GM23338 (cell line): Measurements from ENCODE around the gene REEP3. TPM values are rescaled to one million over a fixed set of nuclear protein-coding genes. Genes with fewer than 3 reads are reported as not detected.

ENCODE experiments used
- ATAC-seq: fragments of 200-7000 bp; cut with Tn5 transposase; 3 replicates; pipeline ENCODE4 v1.9.1; 2020
- DNase-seq: peaks from one replicate; pipeline ENCODE4 v3.0.0-alpha.2; 2015; ENCODE audit warnings: low spot score
- H2AFZ ChIP-seq: fragments of 200-600 bp; sonication (generic); 2 replicates; pipeline ENCODE4 v1.8.0; 2016; ENCODE audit warnings: antibody characterized with exemption, mild to moderate bottlenecking, moderate library complexity
- H3F3A ChIP-seq: fragments of 200-600 bp; sonication (generic); replicated peaks from 2 replicates; pipeline ENCODE4 v1.8.0; 2017; ENCODE audit warnings: antibody characterized with exemption, mixed run types, low read depth
- H3K27ac ChIP-seq: fragments of 200-600 bp; sonication (generic); 2 replicates; pipeline ENCODE4 v1.6.1; 2016; ENCODE audit warnings: low read depth
- H3K27me3 ChIP-seq: fragments of 200-600 bp; sonication (generic); 2 replicates; pipeline ENCODE4 v1.8.0; 2016; ENCODE audit warnings: mild to moderate bottlenecking, mixed run types, moderate library complexity; ENCODE audit not compliant: insufficient read depth
- H3K36me3 ChIP-seq: fragments of 200-600 bp; sonication (generic); 2 replicates; pipeline ENCODE4 v1.8.0; 2016; ENCODE audit warnings: mild to moderate bottlenecking; ENCODE audit not compliant: insufficient read depth
- H3K4me1 ChIP-seq: fragments of 200-600 bp; sonication (generic); 2 replicates; pipeline ENCODE4 v1.8.0; 2016; ENCODE audit warnings: mild to moderate bottlenecking, moderate library complexity; ENCODE audit not compliant: insufficient read depth
- H3K4me2 ChIP-seq: fragments of 200-600 bp; sonication (generic); 2 replicates; pipeline ENCODE4 v1.7.1; 2017; ENCODE audit warnings: mixed run types
- H3K4me3 ChIP-seq: fragments of 200-600 bp; sonication (generic); 2 replicates; pipeline ENCODE4 v1.6.1; 2016; ENCODE audit warnings: mixed run types
- H3K79me2 ChIP-seq: fragments of 200-600 bp; sonication (generic); replicated peaks from 2 replicates; pipeline ENCODE4 v1.8.0; 2017; ENCODE audit warnings: mild to moderate bottlenecking; ENCODE audit not compliant: insufficient read depth
- H3K9me2 ChIP-seq: fragments of 200-600 bp; sonication (generic); 2 replicates; pipeline ENCODE4 v1.8.0; 2017; ENCODE audit not compliant: insufficient read depth
- H4K20me1 ChIP-seq: fragments of 200-600 bp; sonication (generic); replicated peaks from 2 replicates; pipeline ENCODE4 v1.8.0; 2017; ENCODE audit warnings: mild to moderate bottlenecking; ENCODE audit not compliant: insufficient read depth
- H3K27ac Mint-ChIP-seq: 2 replicates; pipeline ENCODE4 v1.8.0; 2020; ENCODE audit warnings: inconsistent platforms, mild to moderate bottlenecking, moderate library complexity, mixed read lengths
- H3K27me3 Mint-ChIP-seq: 3 replicates; pipeline ENCODE4 v1.8.0; 2022; ENCODE audit warnings: low read depth, mild to moderate bottlenecking, moderate library complexity, mixed read lengths, inconsistent platforms; ENCODE audit not compliant: insufficient read depth, poor library complexity
- H3K36me3 Mint-ChIP-seq: 3 replicates; pipeline ENCODE4 v1.8.0; 2021; ENCODE audit warnings: low read depth, mild to moderate bottlenecking, inconsistent platforms, moderate library complexity, mixed read lengths
- H3K4me1 Mint-ChIP-seq: 3 replicates; pipeline ENCODE4 v1.8.0; 2020; ENCODE audit warnings: mild to moderate bottlenecking, inconsistent platforms, mixed read lengths
- H3K4me3 Mint-ChIP-seq: 3 replicates; pipeline ENCODE4 v1.8.0; 2021; ENCODE audit warnings: moderate library complexity, mild to moderate bottlenecking, inconsistent platforms, mixed read lengths
- H3K9me3 Mint-ChIP-seq: 3 replicates; pipeline ENCODE4 v1.8.0; 2020; ENCODE audit warnings: moderate library complexity, mild to moderate bottlenecking, inconsistent platforms, mixed read lengths
- CTCF ChIP-seq, 2 experiments: fragments of 200-600 bp in 1 of 2; sonication (generic) in 1 of 2; conservative IDR thresholded peaks; 2 replicates each; pipeline versions ENCODE4 v1.5.1 to v1.6.1; 2016 to 2017; ENCODE audit warnings: antibody characterized with exemption in 2 of 2, low read depth in 2 of 2, mild to moderate bottlenecking in 2 of 2, moderate library complexity in 1 of 2
- ETS1 ChIP-seq: IDR thresholded peaks from 2 replicates; pipeline ENCODE4 v1.6.1; 2016; ENCODE audit warnings: antibody characterized with exemption
- EZH2 ChIP-seq: fragments of 200-600 bp; sonication (generic); IDR thresholded peaks from one replicate; pipeline ENCODE4 v1.8.0; 2017; ENCODE audit warnings: antibody characterized with exemption, mild to moderate bottlenecking, low read depth; ENCODE audit not compliant: unreplicated experiment
- EZH2phosphoT487 ChIP-seq: fragments of 200-600 bp; sonication (generic); IDR thresholded peaks from one replicate; pipeline ENCODE4 v1.8.1; 2018; ENCODE audit warnings: antibody characterized with exemption; ENCODE audit not compliant: unreplicated experiment
- JUNB ChIP-seq: IDR thresholded peaks from one replicate; pipeline ENCODE4 v1.6.1; 2016; ENCODE audit warnings: antibody characterized with exemption; ENCODE audit not compliant: unreplicated experiment
- POLR2AphosphoS5 ChIP-seq: IDR thresholded peaks from 2 replicates; pipeline ENCODE4 v1.6.1; 2016; ENCODE audit warnings: antibody characterized with exemption, low read depth
- REST ChIP-seq: IDR thresholded peaks from one replicate; pipeline ENCODE4 v1.6.1; 2018; ENCODE audit warnings: antibody characterized with exemption; ENCODE audit not compliant: unreplicated experiment
- STAT1 ChIP-seq: IDR thresholded peaks from one replicate; pipeline ENCODE4 v1.6.1; 2016; ENCODE audit warnings: antibody characterized with exemption; ENCODE audit not compliant: unreplicated experiment
- ZNF114 ChIP-seq: fragments of 250-450 bp; sonication (Bioruptor Pico); IDR thresholded peaks from 2 replicates; pipeline ENCODE4 v1.5.0; 2020; ENCODE audit warnings: mild to moderate bottlenecking, moderate library complexity
- ZNF331 ChIP-seq: fragments of 250-450 bp; sonication (Bioruptor Pico); IDR thresholded peaks from 2 replicates; pipeline ENCODE4 v1.5.0; 2020; ENCODE audit warnings: low read depth, mild to moderate bottlenecking, moderate library complexity
- ZNF462 ChIP-seq: fragments of 250-450 bp; sonication (Bioruptor Pico); IDR thresholded peaks from 2 replicates; pipeline ENCODE4 v1.5.0; 2020; ENCODE audit warnings: mild to moderate bottlenecking, moderate library complexity
- polyA plus RNA-seq: library from polyadenylated mRNA; unstranded; fragments of >200 nt; fragmentation: Nextera tagmentation; extraction: Ambion mirVana; gene quantifications from 2 replicates; pipeline ENCODE4 v1.2.1, GENCODE V29; 2016
- total RNA-seq: library from RNA; depleted of rRNA; stranded (reverse); fragments of >200 nt; shearing (Covaris generic); gene quantifications from 2 replicates; pipeline ENCODE4 v1.2.3, GENCODE V29; 2014

The REEP3 gene
- total and polyA plus RNA-seq, 2 experiments from 2014 or later: 29.5 to 48.7 TPM

GRCh38 chr10:63487990-63488389 lies 33.2 kb upstream of the REEP3 start (continued):
- no peak for TF ChIP-seq REST

GRCh38 chr10:63489838-63490237 lies 31.4 kb upstream of the REEP3 start:
- peaks cover 93% of the 10 kb centered on the region for H3K79me2 ChIP-seq
- peaks cover 23% of the 10 kb centered on the region for H3K4me1 ChIP-seq
- no peak overlapping the region for H3K27ac ChIP-seq
- Mint-ChIP-seq H3K27me3 (no peaks in the 10 kb centered on the region), H3K27ac (no peak overlapping the region), H3K4me3 (no peak overlapping the region), H3K36me3 (peaks cover 5% of the 10 kb centered on the region), H3K4me1 (peaks cover 10% of the 10 kb centered on the region), H3K9me3 (peaks cover 8% of the 10 kb centered on the region; the same call in 2 of the 3 replicates)
- H3K9me2 ChIP-seq: no peaks in the 10 kb centered on the region
- no peak overlapping the region for H3K4me2 ChIP-seq
- no peaks in the 10 kb centered on the region; the same call in 1 of the 2 replicates for H4K20me1 ChIP-seq
- DNase-seq (no peak), ATAC-seq (no peak)
- H3F3A ChIP-seq: no peaks in the 10 kb centered on the region
- no peaks in the 10 kb centered on the region for H3K27me3 ChIP-seq
- H3K4me3 ChIP-seq: no peak overlapping the region
- no peak overlapping the region for H2AFZ ChIP-seq
- H3K36me3 ChIP-seq: no peaks in the 10 kb centered on the region
- TF ChIP-seq EZH2phosphoT487: no peak
- no peak for TF ChIP-seq ZNF462
- TF ChIP-seq POLR2AphosphoS5: no peak
- no peak for TF ChIP-seq EZH2
- TF ChIP-seq JUNB: no peak
- no peak for TF ChIP-seq ZNF114 (CRISPR knock-in tag)
- no peak for TF ChIP-seq ETS1
- TF ChIP-seq CTCF (conservative IDR thresholded peaks at IDR 0.05; ENCODE audit: low read depth in 2 of 2): no peak
- no peak for TF ChIP-seq STAT1
- no peak for TF ChIP-seq ZNF331 (CRISPR knock-in tag)
